Retinal pigment epithelial cell (primary cell): ENCODE results near the gene TMED8.

ENCODE experiments used
- DNase-seq: peaks from one replicate; pipeline ENCODE4 v3.0.0-alpha.2; 2010; ENCODE audit warnings: low read depth
- H3K4me3 ChIP-seq: 2 replicates; pipeline ENCODE4 v1.5.1; 2011; ENCODE audit warnings: mild to moderate bottlenecking, low read length, control low read depth, moderate library complexity
- CTCF ChIP-seq: conservative IDR thresholded peaks from 2 replicates; pipeline ENCODE4 v1.5.1; 2011; ENCODE audit warnings: low read depth, low read length, control low read depth, inconsistent platforms

TMED8 gene

GRCh38 chr14:77409131-77409533, 32.2 kb upstream of the TMED8 start:
- DNase-seq = no peak

GRCh38 chr14:77407158-77407557, 30.3 kb upstream of the TMED8 start:
- DNase-seq = no peak
- TF ChIP-seq CTCF = no peak
- H3K4me3 ChIP-seq = no peak overlapping the region

More at GRCh38 chr14:77409131-77409533, 32.2 kb upstream of the TMED8 start:
- no peak for TF ChIP-seq CTCF
- H3K4me3 ChIP-seq = no peak overlapping the region

- TF ChIP-seq CTCF = no peak
- H3K4me3 ChIP-seq = no peak overlapping the region
- DNase-seq = no peak
These were observed 29.8 kb upstream of the TMED8 start for GRCh38 chr14:77406718-77407117.

GRCh38 chr14:77406086-77406485, 29.2 kb upstream of the TMED8 start:
- no peak for DNase-seq
- no peak for TF ChIP-seq CTCF
- H3K4me3 ChIP-seq = no peak overlapping the region

- TF ChIP-seq CTCF = no peak
- H3K4me3 ChIP-seq = no peak overlapping the region
- DNase-seq = no peak
These were observed 26.9 kb upstream of the TMED8 start for GRCh38 chr14:77403768-77404167.

- H3K4me3 ChIP-seq = no peak overlapping the region
- no peak for DNase-seq
- no peak for TF ChIP-seq CTCF
These were observed 23.3 kb upstream of the TMED8 start for GRCh38 chr14:77400216-77400615.

- TF ChIP-seq CTCF = no peak
- DNase-seq = no peak
- H3K4me3 ChIP-seq = no peak overlapping the region
These were observed 13.3 kb upstream of the TMED8 start for GRCh38 chr14:77390188-77390587.
